ENCODE measurements around the gene POLR3K.

The POLR3K gene

GRCh38 chr16:9903-10665 lies 43.3 kb downstream of the POLR3K start:
- no peaks in the 10 kb centered on the region for H3K9me3 ChIP-seq (ENCODE audit: control extremely low read depth in 1 of 5, control insufficient read depth in 4 of 5, insufficient read depth in 2 of 5, low read depth in 1 of 5, low read length in 4 of 5)
- H3K27ac ChIP-seq (ENCODE audit: insufficient read depth in 1 of 2, low read depth in 1 of 2, low read length in 2 of 2, poor library complexity in 1 of 2, severe bottlenecking in 2 of 2), result no peak overlapping the region
- ChIA-PET POLR2A (no interaction called here), CTCF (no interaction called here)
- DNase-seq, result peak in 2 of 3 donors; percentile 55 to 60
- H3K4me1 ChIP-seq (ENCODE audit: control extremely low read depth in 1 of 4, control insufficient read depth in 4 of 4, insufficient read depth in 4 of 4, low read length in 3 of 4), result peaks cover 0 to 3% (median 0%) of the 10 kb centered on the region in 4 experiments
- no peaks in the 10 kb centered on the region for H3K27me3 ChIP-seq (replicated peaks in 2 of 5; ENCODE audit: control insufficient read depth in 4 of 5, insufficient read depth in 5 of 5, low read length in 4 of 5)
- no peaks in the 10 kb centered on the region for H3K36me3 ChIP-seq (ENCODE audit: control insufficient read depth in 4 of 4, insufficient read depth in 4 of 4, low read length in 3 of 4)
- H3K4me3 ChIP-seq (ENCODE audit: control insufficient read depth in 1 of 7, extremely low read depth in 1 of 7, insufficient read depth in 4 of 7, low read depth in 2 of 7, low read length in 6 of 7), result peak overlapping the region in 2 of 7 experiments; percentile 7 to 19
- WGBS (ENCODE audit: insufficient coverage), result 86% methylated on average over 22 of the region's 48 CpGs

Data from common myeloid progenitor, CD34-positive (primary cell).